ENCODE results near the gene ENTHD1.
A peak's percentile ranks its signal among the peaks of the same experiment; 100 is the strongest.

ENTHD1 gene

GRCh38 chr22:39927544-39927943 lies 34.0 kb upstream of the ENTHD1 start:
- no peak overlapping the region for H3K9ac ChIP-seq (ENCODE audit: insufficient read length)
- H3K27ac ChIP-seq = no peak overlapping the region
- DNase-seq (ENCODE audit: low read depth, low spot score) = no peak
- H3K36me3 ChIP-seq (ENCODE audit: insufficient read depth, low read length) = no peaks in the 10 kb centered on the region
- H3K9me3 ChIP-seq (ENCODE audit: low read depth, low read length) = no peaks in the 10 kb centered on the region
- no peak overlapping the region for H3K4me3 ChIP-seq
- TF ChIP-seq EZH2 (IDR thresholded peaks at IDR 0.05) = no peak
- TF ChIP-seq FOXP2 (optimal IDR thresholded peaks at IDR 0.05; ENCODE audit: control extremely low read depth, extremely low read length, insufficient read depth) = no peak

GRCh38 chr22:39926753-39927152 lies 33.2 kb upstream of the ENTHD1 start:
- DNase-seq (ENCODE audit: low read depth, low spot score) = no peak
- TF ChIP-seq POLR2AphosphoS5 (IDR thresholded peaks at IDR 0.05; ENCODE audit: borderline replicate concordance, low read depth, low read length) (no peak), FOXP2 (optimal IDR thresholded peaks at IDR 0.05; ENCODE audit: control extremely low read depth, extremely low read length, insufficient read depth) (no peak), EZH2 (IDR thresholded peaks at IDR 0.05) (no peak)
- H3K9ac ChIP-seq (ENCODE audit: insufficient read length) = no peak overlapping the region

GRCh38 chr22:39925909-39926679 lies 32.5 kb upstream of the ENTHD1 start:
- Histone ChIP-seq H3K36me3 (ENCODE audit: insufficient read depth, low read length) (no peaks in the 10 kb centered on the region), H3K9ac (ENCODE audit: insufficient read length) (no peak overlapping the region), H3K4me3 (no peak overlapping the region), H3K27ac (no peak overlapping the region), H3K9me3 (ENCODE audit: low read depth, low read length) (no peaks in the 10 kb centered on the region)
- TF ChIP-seq EZH2 (IDR thresholded peaks at IDR 0.05) (no peak), POLR2AphosphoS5 (IDR thresholded peaks at IDR 0.05; ENCODE audit: borderline replicate concordance, low read depth, low read length) (no peak), FOXP2 (optimal IDR thresholded peaks at IDR 0.05; ENCODE audit: control extremely low read depth, extremely low read length, insufficient read depth) (no peak)
- no peak for DNase-seq (ENCODE audit: low read depth, low spot score)

More at GRCh38 chr22:39926753-39927152, 33.2 kb upstream of the ENTHD1 start:
- H3K4me3 ChIP-seq = no peak overlapping the region
- H3K36me3 ChIP-seq (ENCODE audit: insufficient read depth, low read length) = no peaks in the 10 kb centered on the region
- H3K9me3 ChIP-seq (ENCODE audit: low read depth, low read length) = no peaks in the 10 kb centered on the region
- H3K27ac ChIP-seq = no peak overlapping the region

- Histone ChIP-seq H3K27ac (no peak overlapping the region), H3K36me3 (ENCODE audit: insufficient read depth, low read length) (no peaks in the 10 kb centered on the region), H3K9ac (ENCODE audit: insufficient read length) (no peak overlapping the region), H3K4me3 (no peak overlapping the region), H3K9me3 (ENCODE audit: low read depth, low read length) (no peaks in the 10 kb centered on the region)
- no peak for DNase-seq (ENCODE audit: low read depth, low spot score)
- no peak for TF ChIP-seq POLR2AphosphoS5 (IDR thresholded peaks at IDR 0.05; ENCODE audit: borderline replicate concordance, low read depth, low read length)
- TF ChIP-seq FOXP2 (optimal IDR thresholded peaks at IDR 0.05; ENCODE audit: control extremely low read depth, extremely low read length, insufficient read depth) = no peak
- no peak for TF ChIP-seq EZH2 (IDR thresholded peaks at IDR 0.05)
These were observed 31.7 kb upstream of the ENTHD1 start for GRCh38 chr22:39925273-39925672.

- Histone ChIP-seq H3K4me3 (no peak overlapping the region), H3K9ac (ENCODE audit: insufficient read length) (no peak overlapping the region), H3K9me3 (ENCODE audit: low read depth, low read length) (no peaks in the 10 kb centered on the region), H3K36me3 (ENCODE audit: insufficient read depth, low read length) (no peaks in the 10 kb centered on the region), H3K27ac (no peak overlapping the region)
- no peak for DNase-seq (ENCODE audit: low read depth, low spot score)
- TF ChIP-seq EZH2 (IDR thresholded peaks at IDR 0.05) (no peak), FOXP2 (optimal IDR thresholded peaks at IDR 0.05; ENCODE audit: control extremely low read depth, extremely low read length, insufficient read depth) (no peak), POLR2AphosphoS5 (IDR thresholded peaks at IDR 0.05; ENCODE audit: borderline replicate concordance, low read depth, low read length) (no peak)
These were observed 30.7 kb upstream of the ENTHD1 start for GRCh38 chr22:39924286-39924685.

- H3K9ac ChIP-seq (ENCODE audit: insufficient read length) = no peak overlapping the region
- no peak overlapping the region for H3K27ac ChIP-seq
- H3K9me3 ChIP-seq (ENCODE audit: low read depth, low read length) = no peaks in the 10 kb centered on the region
- no peaks in the 10 kb centered on the region for H3K36me3 ChIP-seq (ENCODE audit: insufficient read depth, low read length)
- H3K4me3 ChIP-seq = no peak overlapping the region
- TF ChIP-seq EZH2 (IDR thresholded peaks at IDR 0.05) (no peak), FOXP2 (optimal IDR thresholded peaks at IDR 0.05; ENCODE audit: control extremely low read depth, extremely low read length, insufficient read depth) (no peak), POLR2AphosphoS5 (IDR thresholded peaks at IDR 0.05; ENCODE audit: borderline replicate concordance, low read depth, low read length) (no peak)
- no peak for DNase-seq (ENCODE audit: low read depth, low spot score)
These were observed 30.1 kb upstream of the ENTHD1 start for GRCh38 chr22:39923696-39924095.

- no peak for DNase-seq (ENCODE audit: low read depth, low spot score)
- no peak for TF ChIP-seq EZH2 (IDR thresholded peaks at IDR 0.05)
- TF ChIP-seq POLR2AphosphoS5 (IDR thresholded peaks at IDR 0.05; ENCODE audit: borderline replicate concordance, low read depth, low read length) = no peak
- no peak for TF ChIP-seq FOXP2 (optimal IDR thresholded peaks at IDR 0.05; ENCODE audit: control extremely low read depth, extremely low read length, insufficient read depth)
These were observed 26.7 kb upstream of the ENTHD1 start for GRCh38 chr22:39920134-39920743.

GRCh38 chr22:39917776-39918495 lies 24.4 kb upstream of the ENTHD1 start:
- H3K36me3 ChIP-seq (ENCODE audit: insufficient read depth, low read length) = no peaks in the 10 kb centered on the region
- H3K9me3 ChIP-seq (ENCODE audit: low read depth, low read length) = no peaks in the 10 kb centered on the region
- TF ChIP-seq POLR2AphosphoS5 (IDR thresholded peaks at IDR 0.05; ENCODE audit: borderline replicate concordance, low read depth, low read length) (no peak), FOXP2 (optimal IDR thresholded peaks at IDR 0.05; ENCODE audit: control extremely low read depth, extremely low read length, insufficient read depth) (no peak), EZH2 (IDR thresholded peaks at IDR 0.05) (no peak)
- peak overlapping the region; percentile 63 for H3K4me3 ChIP-seq
- peak overlapping the region; percentile 69 for H3K27ac ChIP-seq
- peak; percentile 59 for DNase-seq (ENCODE audit: low read depth, low spot score)
- H3K9ac ChIP-seq (ENCODE audit: insufficient read length) = no peak overlapping the region

More at GRCh38 chr22:39920134-39920743, 26.7 kb upstream of the ENTHD1 start:
- no peaks in the 10 kb centered on the region for H3K36me3 ChIP-seq (ENCODE audit: insufficient read depth, low read length)
- no peak overlapping the region for H3K9ac ChIP-seq (ENCODE audit: insufficient read length)
- H3K27ac ChIP-seq = no peak overlapping the region
- H3K9me3 ChIP-seq (ENCODE audit: low read depth, low read length) = no peaks in the 10 kb centered on the region
- no peak overlapping the region for H3K4me3 ChIP-seq
